ENCODE measurements around the gene PLCB2.
A peak's percentile ranks its signal among the peaks of the same experiment; 100 is the strongest.

The PLCB2 gene

GRCh38 chr15:40259021-40259420 is 48.7 kb downstream of the PLCB2 start:
- Histone ChIP-seq H3K27me3 (ENCODE audit: control insufficient read depth, insufficient read depth, low read length, poor library complexity, severe bottlenecking) (peaks cover 11% of the 10 kb centered on the region), H3K4me1 (ENCODE audit: control insufficient read depth, insufficient read depth, low read length) (peaks cover 6% of the 10 kb centered on the region), H3K4me3 (ENCODE audit: insufficient read depth, low read depth, low read length) (no peak overlapping the region), H3K9me3 (ENCODE audit: control insufficient read depth, low read length) (no peaks in the 10 kb centered on the region), H3K36me3 (ENCODE audit: control insufficient read depth, insufficient read depth, low read length) (no peaks in the 10 kb centered on the region), H3K27ac (ENCODE audit: insufficient read depth, low read depth, low read length, poor library complexity, severe bottlenecking) (no peak overlapping the region)
- 75 to 81% methylated on average over 7 of the region's 7 CpGs for WGBS, 2 experiments

DNA sequence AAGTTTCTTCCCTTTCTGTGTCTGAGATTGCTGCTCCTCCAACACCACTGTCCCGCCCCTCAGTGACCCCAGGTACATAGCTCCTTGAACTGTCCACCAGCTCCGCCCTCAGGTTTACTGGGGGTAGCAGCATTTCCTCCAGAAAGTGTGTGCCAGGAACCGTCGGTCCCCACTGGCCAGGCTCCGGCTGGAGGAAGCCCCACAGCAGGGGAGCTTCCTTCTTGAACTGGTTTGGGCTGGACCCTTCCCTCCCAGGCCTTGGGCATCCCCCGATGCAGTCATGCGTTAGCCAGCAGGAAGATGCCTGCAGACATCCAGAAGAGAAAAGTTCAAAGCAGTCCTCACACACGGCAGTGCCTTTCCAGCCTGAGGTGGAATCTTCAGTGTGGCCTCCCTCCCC is 49.2 kb downstream of the PLCB2 start:
- H3K36me3 ChIP-seq (ENCODE audit: control insufficient read depth, insufficient read depth, low read length) = no peaks in the 10 kb centered on the region
- H3K4me3 ChIP-seq (ENCODE audit: insufficient read depth, low read depth, low read length) = no peak overlapping the region
- WGBS, 2 experiments = 60 to 61% methylated on average over 8 of the region's 8 CpGs
- H3K4me1 ChIP-seq (ENCODE audit: control insufficient read depth, insufficient read depth, low read length) = peaks cover 6% of the 10 kb centered on the region
- no peaks in the 10 kb centered on the region for H3K9me3 ChIP-seq (ENCODE audit: control insufficient read depth, low read length)
- H3K27ac ChIP-seq (ENCODE audit: insufficient read depth, low read depth, low read length, poor library complexity, severe bottlenecking) = no peak overlapping the region
- H3K27me3 ChIP-seq (ENCODE audit: control insufficient read depth, insufficient read depth, low read length, poor library complexity, severe bottlenecking) = peaks cover 16% of the 10 kb centered on the region

GRCh38 chr15:40257656-40258450 is 49.9 kb downstream of the PLCB2 start:
- H3K9me3 ChIP-seq (ENCODE audit: control insufficient read depth, low read length) = no peaks in the 10 kb centered on the region
- 80 to 84% methylated on average over 9 of the region's 9 CpGs for WGBS, 2 experiments
- peaks cover 9% of the 10 kb centered on the region for H3K4me1 ChIP-seq (ENCODE audit: control insufficient read depth, insufficient read depth, low read length)
- no peak overlapping the region for H3K27ac ChIP-seq (ENCODE audit: insufficient read depth, low read depth, low read length, poor library complexity, severe bottlenecking)
- no peak overlapping the region for H3K4me3 ChIP-seq (ENCODE audit: insufficient read depth, low read depth, low read length)
- peaks cover 23% of the 10 kb centered on the region for H3K27me3 ChIP-seq (ENCODE audit: control insufficient read depth, insufficient read depth, low read length, poor library complexity, severe bottlenecking)
- H3K36me3 ChIP-seq (ENCODE audit: control insufficient read depth, insufficient read depth, low read length) = no peaks in the 10 kb centered on the region

- no peaks in the 10 kb centered on the region for H3K9me3 ChIP-seq (ENCODE audit: control insufficient read depth, low read length)
- H3K27ac ChIP-seq (ENCODE audit: insufficient read depth, low read depth, low read length, poor library complexity, severe bottlenecking) = no peak overlapping the region
- peaks cover 10% of the 10 kb centered on the region for H3K4me1 ChIP-seq (ENCODE audit: control insufficient read depth, insufficient read depth, low read length)
- H3K27me3 ChIP-seq (ENCODE audit: control insufficient read depth, insufficient read depth, low read length, poor library complexity, severe bottlenecking) = peaks cover 34% of the 10 kb centered on the region
- H3K36me3 ChIP-seq (ENCODE audit: control insufficient read depth, insufficient read depth, low read length) = no peaks in the 10 kb centered on the region
- WGBS, 2 experiments = 91 to 94% methylated on average over 17 of the region's 17 CpGs
- no peak overlapping the region for H3K4me3 ChIP-seq (ENCODE audit: insufficient read depth, low read depth, low read length)
These were observed 51.0 kb downstream of the PLCB2 start for GRCh38 chr15:40256638-40257235.

DNA sequence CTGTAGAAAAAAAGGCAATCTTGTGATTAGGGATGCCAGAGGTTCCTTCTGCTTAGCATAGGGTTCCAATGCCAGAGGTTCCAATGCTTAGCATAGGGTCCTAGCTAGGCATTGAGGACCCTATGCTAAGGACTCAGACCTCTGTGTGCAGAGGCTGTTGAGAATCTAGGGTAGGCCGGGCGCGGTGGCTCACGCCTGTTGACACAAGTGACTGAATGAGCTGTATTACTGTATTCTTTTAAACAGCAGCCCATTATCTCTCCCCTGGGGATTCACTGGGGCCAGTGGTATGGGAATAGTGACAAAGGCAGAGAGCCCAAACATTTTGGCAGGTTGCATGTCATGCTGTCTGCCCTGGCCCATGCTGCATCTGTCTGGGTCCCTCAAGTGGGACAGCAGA is 52.7 kb downstream of the PLCB2 start:
- Histone ChIP-seq H3K9me3 (ENCODE audit: control insufficient read depth, low read length) (no peaks in the 10 kb centered on the region), H3K4me3 (ENCODE audit: insufficient read depth, low read depth, low read length) (no peak overlapping the region), H3K36me3 (ENCODE audit: control insufficient read depth, insufficient read depth, low read length) (no peaks in the 10 kb centered on the region), H3K27ac (ENCODE audit: insufficient read depth, low read depth, low read length, poor library complexity, severe bottlenecking) (no peak overlapping the region), H3K27me3 (ENCODE audit: control insufficient read depth, insufficient read depth, low read length, poor library complexity, severe bottlenecking) (peaks cover 51% of the 10 kb centered on the region), H3K4me1 (ENCODE audit: control insufficient read depth, insufficient read depth, low read length) (peaks cover 10% of the 10 kb centered on the region)
- WGBS, 2 experiments = 91 to 92% methylated on average over 4 of the region's 4 CpGs

DNA sequence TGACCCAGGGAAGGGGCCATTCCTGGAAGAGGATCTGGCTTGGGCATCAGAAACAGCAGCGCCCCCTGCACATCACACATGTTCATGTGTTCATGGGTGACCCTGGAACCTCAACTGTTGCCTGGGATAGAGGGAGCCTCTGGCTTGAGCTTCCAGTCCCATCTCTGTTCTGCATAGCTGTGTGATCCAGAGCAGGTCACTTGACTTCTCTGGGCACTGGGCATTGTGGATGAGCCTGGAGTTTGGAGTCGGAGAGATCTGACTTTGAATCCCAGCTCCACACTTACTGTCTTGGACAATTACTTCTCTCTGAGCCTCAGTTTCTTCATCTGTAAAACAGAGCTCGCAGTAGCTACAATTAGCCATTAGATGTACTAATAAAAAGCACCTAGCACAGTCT is 53.3 kb downstream of the PLCB2 start:
- WGBS, 2 experiments = 92 to 95% methylated on average over 3 of the region's 3 CpGs
- no peak overlapping the region for H3K4me3 ChIP-seq (ENCODE audit: insufficient read depth, low read depth, low read length)
- no peaks in the 10 kb centered on the region for H3K36me3 ChIP-seq (ENCODE audit: control insufficient read depth, insufficient read depth, low read length)
- H3K4me1 ChIP-seq (ENCODE audit: control insufficient read depth, insufficient read depth, low read length) = peaks cover 10% of the 10 kb centered on the region
- H3K9me3 ChIP-seq (ENCODE audit: control insufficient read depth, low read length) = no peaks in the 10 kb centered on the region
- no peak overlapping the region for H3K27ac ChIP-seq (ENCODE audit: insufficient read depth, low read depth, low read length, poor library complexity, severe bottlenecking)
- H3K27me3 ChIP-seq (ENCODE audit: control insufficient read depth, insufficient read depth, low read length, poor library complexity, severe bottlenecking) = peaks cover 52% of the 10 kb centered on the region

- 64 to 65% methylated on average over 28 of the region's 28 CpGs for WGBS, 2 experiments
- no peaks in the 10 kb centered on the region for H3K36me3 ChIP-seq (ENCODE audit: control insufficient read depth, insufficient read depth, low read length)
- peaks cover 4% of the 10 kb centered on the region for H3K4me1 ChIP-seq (ENCODE audit: control insufficient read depth, insufficient read depth, low read length)
- H3K9me3 ChIP-seq (ENCODE audit: control insufficient read depth, low read length) = no peaks in the 10 kb centered on the region
- H3K27ac ChIP-seq (ENCODE audit: insufficient read depth, low read depth, low read length, poor library complexity, severe bottlenecking) = no peak overlapping the region
- H3K27me3 ChIP-seq (ENCODE audit: control insufficient read depth, insufficient read depth, low read length, poor library complexity, severe bottlenecking) = peaks cover 52% of the 10 kb centered on the region
- peak overlapping the region; percentile 45 for H3K4me3 ChIP-seq (ENCODE audit: insufficient read depth, low read depth, low read length)
These were observed 54.5 kb downstream of the PLCB2 start for GRCh38 chr15:40253167-40253790.

GRCh38 chr15:40252438-40253166 is 55.1 kb downstream of the PLCB2 start:
- WGBS, 2 experiments = 3% methylated on average over 82 of the region's 82 CpGs
- H3K4me1 ChIP-seq (ENCODE audit: control insufficient read depth, insufficient read depth, low read length) = peaks cover 4% of the 10 kb centered on the region
- no peaks in the 10 kb centered on the region for H3K36me3 ChIP-seq (ENCODE audit: control insufficient read depth, insufficient read depth, low read length)
- no peak overlapping the region for H3K27ac ChIP-seq (ENCODE audit: insufficient read depth, low read depth, low read length, poor library complexity, severe bottlenecking)
- H3K4me3 ChIP-seq (ENCODE audit: insufficient read depth, low read depth, low read length) = peak overlapping the region; percentile 45
- no peaks in the 10 kb centered on the region for H3K9me3 ChIP-seq (ENCODE audit: control insufficient read depth, low read length)
- H3K27me3 ChIP-seq (ENCODE audit: control insufficient read depth, insufficient read depth, low read length, poor library complexity, severe bottlenecking) = peaks cover 52% of the 10 kb centered on the region

- H3K27ac ChIP-seq (ENCODE audit: insufficient read depth, low read depth, low read length, poor library complexity, severe bottlenecking) = no peak overlapping the region
- H3K9me3 ChIP-seq (ENCODE audit: control insufficient read depth, low read length) = no peaks in the 10 kb centered on the region
- peaks cover 4% of the 10 kb centered on the region for H3K4me1 ChIP-seq (ENCODE audit: control insufficient read depth, insufficient read depth, low read length)
- no peaks in the 10 kb centered on the region for H3K36me3 ChIP-seq (ENCODE audit: control insufficient read depth, insufficient read depth, low read length)
- WGBS, 2 experiments = 56 to 57% methylated on average over 27 of the region's 27 CpGs
- peaks cover 52% of the 10 kb centered on the region for H3K27me3 ChIP-seq (ENCODE audit: control insufficient read depth, insufficient read depth, low read length, poor library complexity, severe bottlenecking)
- peak overlapping the region; percentile 45 for H3K4me3 ChIP-seq (ENCODE audit: insufficient read depth, low read depth, low read length)
These were observed 55.6 kb downstream of the PLCB2 start for GRCh38 chr15:40252141-40252437.
